Lung (tissue), 12 donors: Measurements from ENCODE around the gene CNFN. TPM values are rescaled to one million over a fixed set of nuclear protein-coding genes. Genes with fewer than 3 reads are reported as not detected.

Experiments
- ATAC-seq: fragments of 200-7000 bp; cut with Tn5 transposase; one replicate; pipeline ENCODE4 v1.9.1; 2020; ENCODE audit warnings: moderate number of reproducible peaks; ENCODE audit not compliant: insufficient read depth, low FRiP score
- DNase-seq, 3 donors: peaks; one replicate each; pipeline ENCODE4 v3.0.0-alpha.2; 2013 to 2017
- H3K27ac ChIP-seq, 2 donors: one replicate each; pipeline ENCODE4 v1.5.1; 2013; ENCODE audit warnings: mild to moderate bottlenecking in 2 of 2, moderate library complexity in 2 of 2, control low read depth in 1 of 2, inconsistent platforms in 1 of 2, low read depth in 1 of 2, low read length in 1 of 2
- H3K27me3 ChIP-seq, 3 donors: one replicate each; pipeline ENCODE4 v1.5.1; 2013; ENCODE audit warnings: low read length in 2 of 3; ENCODE audit not compliant: control insufficient read depth in 3 of 3, insufficient read depth in 3 of 3
- H3K36me3 ChIP-seq, 4 donors: one replicate each; pipeline ENCODE4 v1.5.1; 2013; ENCODE audit warnings: low read length in 4 of 4, mild to moderate bottlenecking in 1 of 4, moderate library complexity in 1 of 4; ENCODE audit not compliant: control insufficient read depth in 4 of 4, insufficient read depth in 4 of 4
- H3K4me1 ChIP-seq, 5 donors: one replicate each; pipeline ENCODE4 v1.5.1; 2013; ENCODE audit warnings: low read length in 5 of 5, mild to moderate bottlenecking in 2 of 5, moderate library complexity in 1 of 5; ENCODE audit not compliant: control insufficient read depth in 5 of 5, insufficient read depth in 5 of 5
- H3K4me3 ChIP-seq: one replicate; pipeline ENCODE4 v1.5.1; 2013; ENCODE audit warnings: mild to moderate bottlenecking, control low read depth, moderate library complexity
- H3K9ac ChIP-seq, 2 donors: one replicate each; pipeline ENCODE4 v1.5.1; 2013; ENCODE audit warnings: low read length in 2 of 2, control low read depth in 1 of 2; ENCODE audit not compliant: insufficient read depth in 1 of 2
- H3K9me3 ChIP-seq, 4 donors: one replicate each; pipeline ENCODE4 v1.5.1; 2013; ENCODE audit warnings: low read length in 3 of 4, mild to moderate bottlenecking in 1 of 4, moderate library complexity in 1 of 4; ENCODE audit not compliant: control insufficient read depth in 4 of 4, insufficient read depth in 3 of 4
- WGBS, 2 donors: extraction: QIAGEN DNeasy Blood & Tissue Kit; methylation state at CpG; one replicate each; pipeline ENCODE4 v1.1.7; 2013; 5-methylcytosine and 5-hydroxymethylcytosine counted together
- polyA plus RNA-seq, 2 donors: library from polyadenylated mRNA; stranded (reverse); fragments of 200-250 nt; gene quantifications; one replicate each; pipeline ENCODE4 v1.2.1, GENCODE V29; 2013
- total RNA-seq, 2 donors: library from RNA; depleted of rRNA in 1 of 2; stranded (reverse); fragments of >200 nt in 1 of 2; gene quantifications; one replicate each; pipeline ENCODE4 v1.2.1, GENCODE V29; 2014 to 2021
- TF ChIP-seq, protein P1 (sequence below): IDR thresholded peaks from 2 replicates; pipeline ENCODE4 v1.5.1; 2012; ENCODE audit warnings: mild to moderate bottlenecking; ENCODE audit errors: control extremely low read depth, extremely low read depth
- donor health status: control.
- donor health status: control.
- donor health status: Bipolar disorder and iron deficiency.
- donor health status: healthy.
- donor health status: DM: yes; HTN: yes; CAD: no.

CNFN gene
- total and polyA plus RNA-seq, 4 donors, result 1.0 to 4.1 (median 2.2) TPM; not detected in 1

DNA sequence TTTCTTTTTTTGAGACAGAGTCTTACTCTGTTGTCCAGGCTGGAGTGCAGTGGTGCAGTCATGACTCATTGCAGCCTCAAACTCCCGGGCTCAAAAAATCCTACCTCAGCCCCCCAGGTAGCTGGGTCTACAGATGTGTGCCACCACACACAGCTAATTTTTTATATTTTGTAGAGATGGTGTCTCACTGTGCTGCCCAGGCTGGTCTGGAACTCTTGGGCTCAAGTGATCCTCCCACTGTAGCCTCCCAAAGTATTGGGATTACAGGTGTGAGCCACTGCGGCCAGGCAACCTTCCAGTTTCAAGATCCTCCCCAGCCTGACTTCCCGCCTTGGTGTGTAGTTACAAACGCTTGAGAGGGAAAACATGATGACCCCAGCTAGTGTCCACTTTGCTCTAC is 22.2 kb downstream of the CNFN start:
- ATAC-seq (no peak), DNase-seq (no peak)
- Histone ChIP-seq H3K27ac (no peak overlapping the region), H3K9ac (no peak overlapping the region), H3K27me3 (no peaks in the 10 kb centered on the region), H3K4me3 (no peak overlapping the region), H3K36me3 (peaks cover 0 to 28% (median 13%) of the 10 kb centered on the region in 4 donors), H3K4me1 (no peaks in the 10 kb centered on the region), H3K9me3 (peaks cover 0 to 5% (median 0%) of the 10 kb centered on the region in 4 donors)
- 95 to 96% methylated on average over 4 of the region's 4 CpGs for WGBS, 2 donors
- TF ChIP-seq, protein P1, sequence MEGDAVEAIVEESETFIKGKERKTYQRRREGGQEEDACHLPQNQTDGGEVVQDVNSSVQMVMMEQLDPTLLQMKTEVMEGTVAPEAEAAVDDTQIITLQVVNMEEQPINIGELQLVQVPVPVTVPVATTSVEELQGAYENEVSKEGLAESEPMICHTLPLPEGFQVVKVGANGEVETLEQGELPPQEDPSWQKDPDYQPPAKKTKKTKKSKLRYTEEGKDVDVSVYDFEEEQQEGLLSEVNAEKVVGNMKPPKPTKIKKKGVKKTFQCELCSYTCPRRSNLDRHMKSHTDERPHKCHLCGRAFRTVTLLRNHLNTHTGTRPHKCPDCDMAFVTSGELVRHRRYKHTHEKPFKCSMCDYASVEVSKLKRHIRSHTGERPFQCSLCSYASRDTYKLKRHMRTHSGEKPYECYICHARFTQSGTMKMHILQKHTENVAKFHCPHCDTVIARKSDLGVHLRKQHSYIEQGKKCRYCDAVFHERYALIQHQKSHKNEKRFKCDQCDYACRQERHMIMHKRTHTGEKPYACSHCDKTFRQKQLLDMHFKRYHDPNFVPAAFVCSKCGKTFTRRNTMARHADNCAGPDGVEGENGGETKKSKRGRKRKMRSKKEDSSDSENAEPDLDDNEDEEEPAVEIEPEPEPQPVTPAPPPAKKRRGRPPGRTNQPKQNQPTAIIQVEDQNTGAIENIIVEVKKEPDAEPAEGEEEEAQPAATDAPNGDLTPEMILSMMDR, result no peak

DNA sequence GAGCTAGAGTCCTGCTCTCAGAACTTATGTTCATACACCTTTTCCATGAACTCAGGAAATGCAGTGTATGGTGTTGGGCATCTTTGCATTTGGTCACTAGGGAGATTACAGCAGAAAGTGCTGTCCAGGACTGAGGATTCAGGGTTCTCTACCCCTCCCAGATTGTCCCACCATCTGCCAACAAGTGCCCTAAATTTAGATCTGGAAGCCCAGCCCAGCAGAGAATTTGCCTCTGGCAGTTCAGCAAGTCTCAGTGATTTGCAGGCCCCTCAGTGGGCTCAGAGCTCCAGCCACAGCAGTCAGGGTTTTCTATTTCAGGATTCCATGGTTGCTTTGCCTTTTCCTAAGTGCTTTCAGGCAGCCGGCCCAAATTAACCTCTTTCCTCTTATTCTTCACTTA is 23.4 kb downstream of the CNFN start:
- 83% methylated on average over 1 of the region's 1 CpG for WGBS, 2 donors
- H3K36me3 ChIP-seq, result peaks cover 0 to 29% (median 15%) of the 10 kb centered on the region in 4 donors
- ATAC-seq, result no peak

DNA sequence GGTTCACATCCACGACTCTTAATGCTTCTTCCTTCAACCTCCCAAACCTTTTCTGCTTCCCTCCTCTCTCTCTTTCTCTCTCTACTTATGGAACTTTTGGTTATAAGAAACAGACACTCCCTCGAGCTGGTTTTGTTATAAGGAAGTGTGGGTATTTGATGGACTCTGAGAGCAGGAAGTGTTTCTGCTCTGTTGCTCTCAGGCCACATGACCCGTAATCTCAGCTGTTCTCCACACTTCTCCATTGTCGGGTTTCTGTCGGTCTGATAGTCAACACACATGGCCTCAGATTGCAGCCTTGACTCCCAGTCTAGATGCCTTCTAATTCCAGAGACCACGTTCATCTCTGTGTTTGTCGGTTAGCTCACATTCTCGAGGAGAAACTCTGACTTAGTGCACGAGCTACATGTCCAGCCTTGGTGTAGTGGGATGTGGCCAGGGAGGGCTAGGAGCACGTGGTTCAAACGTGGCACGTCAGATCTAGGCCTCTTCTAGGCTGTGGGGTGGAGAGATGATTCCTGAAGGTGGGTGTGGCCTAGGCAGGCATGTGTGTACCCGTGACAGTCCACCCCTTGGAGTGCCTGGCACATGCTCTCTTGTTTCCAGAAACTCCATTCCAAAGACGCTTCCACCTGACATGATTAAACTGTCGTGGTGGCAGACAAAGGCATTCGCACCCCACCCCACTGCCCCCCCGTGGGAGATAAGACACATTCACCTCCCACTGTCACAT is 26.3 kb downstream of the CNFN start:
- H3K4me3 ChIP-seq, result no peak overlapping the region
- no peaks in the 10 kb centered on the region for H3K27me3 ChIP-seq
- peaks cover 3 to 21% (median 13%) of the 10 kb centered on the region in 4 donors for H3K36me3 ChIP-seq
- ATAC-seq (no peak), DNase-seq (no peak)
- H3K9me3 ChIP-seq, result peaks cover 0 to 5% (median 0%) of the 10 kb centered on the region in 4 donors
- WGBS, 2 donors, result 86 to 88% methylated on average over 17 of the region's 17 CpGs
- no peak overlapping the region for H3K27ac ChIP-seq
- no peaks in the 10 kb centered on the region for H3K4me1 ChIP-seq
- no peak overlapping the region for H3K9ac ChIP-seq
- TF ChIP-seq, protein P1, result no peak

More for the DNA sequence above, 23.4 kb downstream of the CNFN start:
- TF ChIP-seq, protein P1, result no peak
- H3K9ac ChIP-seq, result no peak overlapping the region
- no peak overlapping the region for H3K27ac ChIP-seq
- DNase-seq, result no peak
- H3K4me1 ChIP-seq, result no peaks in the 10 kb centered on the region
- H3K27me3 ChIP-seq, result no peaks in the 10 kb centered on the region
- H3K9me3 ChIP-seq, result peaks cover 0 to 5% (median 0%) of the 10 kb centered on the region in 4 donors
- H3K4me3 ChIP-seq, result no peak overlapping the region
